ENCODE results near the gene UBTF.

UBTF gene

DNA sequence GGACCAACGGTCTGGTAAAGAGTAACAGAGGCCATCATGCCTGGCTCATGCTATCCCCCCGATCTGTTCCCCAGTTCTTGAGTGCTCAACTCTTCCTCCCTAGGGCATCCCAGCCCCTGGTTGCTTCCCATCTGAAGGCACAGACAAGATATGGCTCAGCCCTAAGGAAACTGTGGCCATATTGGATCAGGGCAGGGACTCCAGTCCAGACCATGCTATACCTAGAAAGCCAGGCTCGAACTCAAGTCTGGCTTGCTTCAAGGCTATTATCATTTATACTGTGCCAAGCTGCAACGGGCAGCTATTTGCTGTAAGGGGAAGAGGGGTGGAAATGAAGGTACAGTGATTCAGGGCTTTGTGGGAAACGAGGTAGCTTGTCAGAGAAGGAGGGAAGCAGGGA lies 2.8 kb downstream of the UBTF start:
- Histone ChIP-seq H3K9me3 (replicated peaks; ENCODE audit: insufficient read depth, low read length) (no peaks in the 10 kb centered on the region), H3K36me3 (replicated peaks; ENCODE audit: insufficient read depth, low read length) (peaks cover 14% of the 10 kb centered on the region), H3K9ac (ENCODE audit: low read length) (peak overlapping the region; percentile 89; the same call in 1 of the 2 replicates), H4K20me1 (ENCODE audit: insufficient read depth, low read length) (no peaks in the 10 kb centered on the region), H3K27ac (ENCODE audit: low read length) (peak overlapping the region; percentile 61; the same call in 1 of the 2 replicates), H3K4me3 (ENCODE audit: low read length) (peak overlapping the region; percentile 71), H3K79me2 (ENCODE audit: low read length) (peaks cover 52% of the 10 kb centered on the region), H3K9me2 (replicated peaks; ENCODE audit: insufficient read depth, low read length) (no peaks in the 10 kb centered on the region), H3K27me3 (replicated peaks; ENCODE audit: insufficient read depth, low read length) (no peaks in the 10 kb centered on the region), H2AFZ (ENCODE audit: low read length) (no peak overlapping the region), H3K4me2 (ENCODE audit: low read depth, low read length) (peak overlapping the region; percentile 95), H3F3A (ENCODE audit: insufficient read depth, low read length) (peaks cover 27% of the 10 kb centered on the region; the same call in 1 of the 2 replicates), H3K4me1 (ENCODE audit: low read length) (peaks cover 18% of the 10 kb centered on the region)
- TF ChIP-seq EZH2phosphoT487 (IDR thresholded peaks at IDR 0.05; ENCODE audit: low read length) (no peak), EZH2 (optimal IDR thresholded peaks at IDR 0.05; ENCODE audit: low read depth, low read length) (no peak)
- TF ChIP-seq, protein P1, sequence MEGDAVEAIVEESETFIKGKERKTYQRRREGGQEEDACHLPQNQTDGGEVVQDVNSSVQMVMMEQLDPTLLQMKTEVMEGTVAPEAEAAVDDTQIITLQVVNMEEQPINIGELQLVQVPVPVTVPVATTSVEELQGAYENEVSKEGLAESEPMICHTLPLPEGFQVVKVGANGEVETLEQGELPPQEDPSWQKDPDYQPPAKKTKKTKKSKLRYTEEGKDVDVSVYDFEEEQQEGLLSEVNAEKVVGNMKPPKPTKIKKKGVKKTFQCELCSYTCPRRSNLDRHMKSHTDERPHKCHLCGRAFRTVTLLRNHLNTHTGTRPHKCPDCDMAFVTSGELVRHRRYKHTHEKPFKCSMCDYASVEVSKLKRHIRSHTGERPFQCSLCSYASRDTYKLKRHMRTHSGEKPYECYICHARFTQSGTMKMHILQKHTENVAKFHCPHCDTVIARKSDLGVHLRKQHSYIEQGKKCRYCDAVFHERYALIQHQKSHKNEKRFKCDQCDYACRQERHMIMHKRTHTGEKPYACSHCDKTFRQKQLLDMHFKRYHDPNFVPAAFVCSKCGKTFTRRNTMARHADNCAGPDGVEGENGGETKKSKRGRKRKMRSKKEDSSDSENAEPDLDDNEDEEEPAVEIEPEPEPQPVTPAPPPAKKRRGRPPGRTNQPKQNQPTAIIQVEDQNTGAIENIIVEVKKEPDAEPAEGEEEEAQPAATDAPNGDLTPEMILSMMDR (IDR thresholded peaks at IDR 0.05; ENCODE audit: low read length) = no peak
- DNase-seq = no peak

DNA sequence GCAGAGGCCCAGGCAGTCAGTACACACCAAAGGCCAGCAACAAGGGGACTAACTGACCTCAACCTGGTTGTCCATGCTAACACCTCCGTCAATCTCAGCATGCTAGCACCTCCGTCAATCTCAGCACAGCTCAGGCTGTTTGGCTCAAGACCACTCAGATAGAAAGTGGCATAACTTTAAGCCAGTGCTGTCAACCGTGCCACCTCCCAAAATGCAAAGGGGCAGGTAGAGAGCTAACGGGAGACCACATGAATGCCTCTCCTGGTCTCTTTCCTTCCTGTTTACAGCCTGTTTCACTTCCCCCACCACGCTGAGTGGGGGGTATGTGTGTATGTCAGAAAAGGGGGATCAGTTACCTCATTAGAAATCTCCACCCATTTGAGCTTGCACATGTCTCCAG lies 3.3 kb downstream of the UBTF start:
- no peak for DNase-seq
- Histone ChIP-seq H3K9me2 (replicated peaks; ENCODE audit: insufficient read depth, low read length) (no peaks in the 10 kb centered on the region), H3K9me3 (replicated peaks; ENCODE audit: insufficient read depth, low read length) (no peaks in the 10 kb centered on the region), H3K36me3 (replicated peaks; ENCODE audit: insufficient read depth, low read length) (peaks cover 14% of the 10 kb centered on the region), H3K27ac (ENCODE audit: low read length) (peak overlapping the region; percentile 61; the same call in 1 of the 2 replicates), H3K4me2 (ENCODE audit: low read depth, low read length) (peak overlapping the region; percentile 95), H2AFZ (ENCODE audit: low read length) (no peak overlapping the region), H3F3A (ENCODE audit: insufficient read depth, low read length) (peaks cover 24% of the 10 kb centered on the region; the same call in 1 of the 2 replicates), H3K9ac (ENCODE audit: low read length) (peak overlapping the region; percentile 89; the same call in 1 of the 2 replicates), H3K4me3 (ENCODE audit: low read length) (peak overlapping the region; percentile 71), H3K27me3 (replicated peaks; ENCODE audit: insufficient read depth, low read length) (no peaks in the 10 kb centered on the region), H3K79me2 (ENCODE audit: low read length) (peaks cover 47% of the 10 kb centered on the region), H4K20me1 (ENCODE audit: insufficient read depth, low read length) (no peaks in the 10 kb centered on the region), H3K4me1 (ENCODE audit: low read length) (peaks cover 23% of the 10 kb centered on the region)
- TF ChIP-seq EZH2 (optimal IDR thresholded peaks at IDR 0.05; ENCODE audit: low read depth, low read length) (no peak), EZH2phosphoT487 (IDR thresholded peaks at IDR 0.05; ENCODE audit: low read length) (no peak)
- TF ChIP-seq, protein P1 (IDR thresholded peaks at IDR 0.05; ENCODE audit: low read length) = no peak

DNA sequence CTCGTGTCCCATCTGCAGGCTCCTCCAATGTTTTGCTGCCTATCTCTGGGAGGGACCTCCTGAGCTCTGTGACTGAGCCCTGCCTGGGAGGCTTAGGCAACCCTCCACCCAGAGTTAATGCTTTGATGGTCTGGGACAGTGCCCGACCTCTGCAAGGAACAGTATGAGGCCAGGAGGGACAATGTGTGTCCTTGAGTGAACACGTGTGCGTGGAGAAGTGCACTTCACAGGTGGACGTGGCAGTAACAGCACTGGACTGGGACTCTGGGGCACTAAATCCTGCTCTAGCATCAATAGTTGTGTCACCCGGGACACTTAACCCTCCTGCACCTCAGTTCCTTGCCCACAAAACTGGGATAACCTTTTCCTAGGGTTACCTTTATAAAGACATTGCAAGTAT lies 4.6 kb downstream of the UBTF start:
- Histone ChIP-seq H3K79me2 (ENCODE audit: low read length) (peaks cover 39% of the 10 kb centered on the region), H3K4me3 (ENCODE audit: low read length) (no peak overlapping the region), H2AFZ (ENCODE audit: low read length) (no peak overlapping the region), H3F3A (ENCODE audit: insufficient read depth, low read length) (peaks cover 24% of the 10 kb centered on the region; the same call in 1 of the 2 replicates), H3K27me3 (replicated peaks; ENCODE audit: insufficient read depth, low read length) (no peaks in the 10 kb centered on the region), H3K36me3 (replicated peaks; ENCODE audit: insufficient read depth, low read length) (peaks cover 14% of the 10 kb centered on the region), H3K9me2 (replicated peaks; ENCODE audit: insufficient read depth, low read length) (no peaks in the 10 kb centered on the region), H3K4me2 (ENCODE audit: low read depth, low read length) (no peak overlapping the region), H4K20me1 (ENCODE audit: insufficient read depth, low read length) (no peaks in the 10 kb centered on the region), H3K9me3 (replicated peaks; ENCODE audit: insufficient read depth, low read length) (no peaks in the 10 kb centered on the region), H3K9ac (ENCODE audit: low read length) (no peak overlapping the region), H3K4me1 (ENCODE audit: low read length) (peaks cover 33% of the 10 kb centered on the region), H3K27ac (ENCODE audit: low read length) (no peak overlapping the region)
- DNase-seq = no peak
- TF ChIP-seq, protein P1 (IDR thresholded peaks at IDR 0.05; ENCODE audit: low read length) = no peak
- TF ChIP-seq EZH2 (optimal IDR thresholded peaks at IDR 0.05; ENCODE audit: low read depth, low read length) = no peak
- TF ChIP-seq EZH2phosphoT487 (IDR thresholded peaks at IDR 0.05; ENCODE audit: low read length) = no peak

Data from MM.1S (cell line).